GM19395 (cell line): ENCODE results near the gene ARID1B.

Experiments used
- ATAC-seq: cut with Tn5 transposase; IDR thresholded peaks from one replicate; pipeline ENCODE4 v1.9.1; 2021; ENCODE audit warnings: mild to moderate bottlenecking, moderate library complexity; ENCODE audit not compliant: unreplicated experiment

Gene ARID1B

GRCh38 chr6:157229132-157229618, 452.0 kb downstream of the ARID1B start:
- no peak for ATAC-seq

DNA sequence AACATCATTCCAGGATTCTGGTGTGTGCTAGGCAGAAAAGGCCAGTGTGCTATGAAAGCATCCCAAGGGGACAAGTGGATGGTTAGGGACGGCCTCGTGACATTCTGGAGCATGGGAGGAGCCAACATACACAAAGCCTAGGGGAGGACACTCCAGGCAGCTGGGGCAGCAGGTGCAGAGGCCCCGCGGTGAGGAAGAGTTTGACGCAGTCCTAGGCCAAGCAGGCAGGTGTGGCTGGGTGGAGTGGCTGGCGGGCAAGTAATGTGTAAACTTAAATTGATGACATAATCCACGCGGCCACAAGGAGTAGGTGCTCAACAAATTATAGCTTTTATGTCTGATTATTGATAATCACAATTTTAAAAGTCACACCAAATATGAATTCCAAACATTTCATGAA, 452.5 kb downstream of the ARID1B start:
- ATAC-seq: no peak

- ATAC-seq: no peak
Observed at GRCh38 chr6:157230910-157231309, 453.7 kb downstream of the ARID1B start.

- ATAC-seq: no peak
Observed at GRCh38 chr6:157232161-157232895, 455.1 kb downstream of the ARID1B start.

- ATAC-seq: no peak
Observed at GRCh38 chr6:157233156-157233555, 456.0 kb downstream of the ARID1B start.

GRCh38 chr6:157233686-157234085, 456.5 kb downstream of the ARID1B start:
- ATAC-seq: no peak

DNA sequence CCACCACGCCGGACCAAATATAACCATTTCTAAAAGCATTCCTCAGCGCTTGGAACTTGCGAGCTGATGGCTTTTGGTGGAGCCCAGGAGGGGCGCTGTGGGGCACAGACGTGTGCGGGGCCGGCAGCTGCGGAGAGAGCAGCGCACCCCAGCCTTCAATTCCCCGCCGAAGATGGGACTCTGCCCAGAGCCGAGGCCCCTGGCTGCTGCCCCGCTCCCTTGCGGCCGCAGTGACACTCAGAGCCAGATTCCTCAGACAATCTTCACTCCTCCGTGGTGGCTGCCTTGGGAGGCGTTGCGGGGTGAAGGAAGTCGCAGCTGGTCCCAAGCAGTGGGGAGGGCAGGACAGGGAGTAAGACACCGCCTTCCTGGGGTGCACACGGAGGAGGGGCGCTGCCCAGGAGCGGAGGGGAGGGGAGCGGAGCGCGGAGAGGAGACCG, 458.4 kb downstream of the ARID1B start:
- peak; percentile 58 for ATAC-seq

GRCh38 chr6:157236040-157236725, 459.0 kb downstream of the ARID1B start:
- ATAC-seq: peak; percentile 30

GRCh38 chr6:157238346-157238745, 461.2 kb downstream of the ARID1B start:
- ATAC-seq: no peak

- no peak for ATAC-seq
Observed at GRCh38 chr6:157239148-157239547, 462.0 kb downstream of the ARID1B start.

DNA sequence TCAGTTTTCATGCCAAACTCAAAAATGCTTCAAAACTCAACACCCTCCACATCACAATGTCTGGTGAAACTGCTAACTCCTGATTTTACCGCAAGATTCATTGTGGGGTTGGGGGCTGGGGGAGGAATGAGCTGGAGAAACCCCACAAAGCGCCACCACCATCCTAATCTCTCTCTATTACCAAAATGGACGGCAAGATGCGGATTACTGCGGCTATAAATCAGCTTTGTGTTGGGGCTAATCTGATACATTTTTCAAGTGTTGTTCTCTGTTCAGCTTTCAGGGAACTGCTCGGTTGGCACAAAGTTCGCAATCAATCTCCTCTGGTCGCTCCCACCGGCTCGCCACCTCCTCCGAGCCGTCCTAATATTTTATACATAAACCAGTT, 462.5 kb downstream of the ARID1B start:
- ATAC-seq: no peak

DNA sequence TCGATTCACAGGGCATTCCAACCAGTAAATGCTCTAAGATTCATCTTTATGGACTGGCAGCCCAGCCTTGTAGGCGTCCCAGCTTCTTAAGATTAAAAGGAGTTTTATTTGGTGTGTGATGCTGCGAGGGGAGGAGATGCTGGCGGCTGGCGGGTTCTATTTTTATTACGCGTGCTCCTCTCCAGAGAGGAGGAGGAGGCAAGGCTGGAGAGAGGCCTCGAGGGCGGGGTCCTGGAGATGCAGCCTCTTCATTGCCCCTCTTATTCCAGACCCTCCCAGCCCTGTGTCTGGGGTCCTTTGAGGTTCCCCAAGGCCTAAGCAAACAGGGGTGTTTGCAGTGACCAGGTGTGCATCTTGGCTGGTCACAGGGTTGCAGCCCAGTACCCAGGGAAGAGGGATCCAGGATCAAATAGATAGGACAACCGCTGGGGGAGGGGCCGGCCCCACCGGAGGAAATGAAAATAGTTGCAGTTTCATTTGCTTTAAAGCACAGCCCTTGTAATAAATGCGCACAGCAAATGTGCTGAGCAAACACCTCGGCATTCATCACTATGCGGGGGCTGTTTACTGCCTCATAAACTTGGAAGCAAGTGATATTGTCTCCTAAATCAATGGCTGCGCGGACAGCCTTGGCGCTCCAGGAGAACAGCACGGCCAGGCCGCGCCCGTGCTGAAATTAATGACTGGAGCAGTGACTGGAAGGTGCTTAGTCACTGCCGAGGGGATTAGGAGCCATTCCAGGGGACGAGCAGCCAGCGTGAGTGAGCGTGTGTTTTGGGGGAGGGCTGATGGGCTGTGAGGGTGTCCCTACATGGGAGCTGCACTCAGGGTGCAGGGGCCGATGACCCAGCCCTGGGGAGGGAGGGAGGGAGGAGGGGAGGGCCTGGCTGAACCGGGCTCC, 463.1 kb downstream of the ARID1B start:
- ATAC-seq: no peak

GRCh38 chr6:157240960-157241311, 463.8 kb downstream of the ARID1B start:
- ATAC-seq: no peak

DNA sequence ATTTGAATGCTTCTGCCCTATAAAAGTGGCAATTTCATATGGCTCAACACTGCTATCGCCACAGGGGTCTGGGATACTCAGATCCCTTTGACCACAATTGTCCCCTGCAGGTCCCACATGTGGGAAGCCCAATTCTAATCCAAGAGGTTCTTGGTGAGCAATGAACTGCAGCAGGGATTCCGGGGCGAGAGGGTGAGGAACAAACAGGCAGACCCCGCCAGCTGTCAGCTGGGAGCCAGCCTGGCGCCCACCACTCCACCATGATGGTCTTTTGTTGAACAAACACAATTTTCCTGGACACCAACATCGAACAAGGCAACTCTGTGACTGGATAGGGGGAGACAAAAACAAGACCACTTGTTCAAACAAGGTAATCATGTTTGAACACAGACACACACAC, 465.6 kb downstream of the ARID1B start:
- no peak for ATAC-seq

GRCh38 chr6:157244175-157244574, 467.0 kb downstream of the ARID1B start:
- no peak for ATAC-seq

DNA sequence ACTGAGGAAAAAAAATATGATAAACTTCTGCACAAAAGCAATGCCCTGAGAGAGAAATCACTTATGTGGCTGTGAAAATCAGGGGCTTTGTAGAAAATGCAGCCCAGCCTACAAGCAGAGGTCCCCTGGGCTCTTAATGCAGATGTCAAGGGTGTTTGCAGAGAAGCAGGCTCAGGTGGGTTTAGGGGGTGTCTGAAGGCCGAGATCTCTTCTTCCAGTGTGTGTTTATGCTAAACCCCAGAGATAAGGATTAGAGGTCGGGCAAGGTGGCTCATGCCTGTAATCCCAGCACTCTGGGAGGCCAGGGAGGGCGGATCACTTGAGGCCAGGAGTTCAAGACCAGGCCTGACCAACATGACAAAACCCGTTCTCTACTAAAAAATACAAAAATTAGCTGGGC, 467.6 kb downstream of the ARID1B start:
- no peak for ATAC-seq

GRCh38 chr6:157245436-157245835, 468.3 kb downstream of the ARID1B start:
- ATAC-seq: no peak

- ATAC-seq: no peak
Observed at GRCh38 chr6:157246048-157246630, 469.0 kb downstream of the ARID1B start.

GRCh38 chr6:157246771-157247484, 469.8 kb downstream of the ARID1B start:
- ATAC-seq: no peak

- no peak for ATAC-seq
Observed at GRCh38 chr6:157248264-157248663, 471.1 kb downstream of the ARID1B start.
